Measurements from ENCODE around the gene EOLA1.
"Not testable (repeated sequence)": the region's sequence is repeated elsewhere in the genome, so short reads cannot be mapped to it uniquely, and the experiment has no call there.

Gene EOLA1

GRCh38 chrX:149540621-149541520, at the start of gene EOLA1:
TSS of gene EOLA1 (plus strand) at chrX:149541012. CDS start at chrX:149545631, 4,619 bp downstream.
- peak; percentile 72 to 84 for DNase-seq (ENCODE audit: low read depth in 2 of 2, low spot score in 1 of 2)

- no peak for DNase-seq (ENCODE audit: low read depth in 2 of 2, low spot score in 1 of 2)
These were observed 49.0 kb upstream of the EOLA1 start for GRCh38 chrX:149491812-149492211.

- DNase-seq (ENCODE audit: low read depth in 2 of 2, low spot score in 1 of 2): no peak
These were observed 46.9 kb upstream of the EOLA1 start for GRCh38 chrX:149493567-149494562.

GRCh38 chrX:149494844-149495565, 45.8 kb upstream of the EOLA1 start:
- DNase-seq (ENCODE audit: low read depth in 2 of 2, low spot score in 1 of 2): no peak

- DNase-seq (ENCODE audit: low read depth in 2 of 2, low spot score in 1 of 2): no peak
These were observed 45.2 kb upstream of the EOLA1 start for GRCh38 chrX:149495573-149496071.

GRCh38 chrX:149497054-149497453, 43.8 kb upstream of the EOLA1 start:
- DNase-seq (ENCODE audit: low read depth in 2 of 2, low spot score in 1 of 2): no peak

GRCh38 chrX:149497626-149498025, 43.2 kb upstream of the EOLA1 start:
- DNase-seq (ENCODE audit: low read depth in 2 of 2, low spot score in 1 of 2): no peak

GRCh38 chrX:149498767-149499166, 42.0 kb upstream of the EOLA1 start:
- DNase-seq (ENCODE audit: low read depth in 2 of 2, low spot score in 1 of 2): no peak

- no peak for DNase-seq (ENCODE audit: low read depth in 2 of 2, low spot score in 1 of 2)
These were observed 41.0 kb upstream of the EOLA1 start for GRCh38 chrX:149499766-149500165.

GRCh38 chrX:149502923-149503322, 37.9 kb upstream of the EOLA1 start:
- not testable (repeated sequence) for DNase-seq (ENCODE audit: low read depth in 2 of 2, low spot score in 1 of 2)

- not testable (repeated sequence) for DNase-seq (ENCODE audit: low read depth in 2 of 2, low spot score in 1 of 2)
These were observed 37.4 kb upstream of the EOLA1 start for GRCh38 chrX:149503446-149503845.

- DNase-seq (ENCODE audit: low read depth in 2 of 2, low spot score in 1 of 2): no peak
These were observed 36.4 kb upstream of the EOLA1 start for GRCh38 chrX:149504226-149504914.

- DNase-seq (ENCODE audit: low read depth in 2 of 2, low spot score in 1 of 2): peak; percentile 57 to 73
These were observed 35.7 kb upstream of the EOLA1 start, which contains the start of gene IDS for GRCh38 chrX:149504915-149505651. TSS of gene IDS (minus strand) at chrX:149505306. CDS start at chrX:149505137, 169 bp downstream.

- DNase-seq (ENCODE audit: low read depth in 2 of 2, low spot score in 1 of 2): no peak
These were observed 35.1 kb upstream of the EOLA1 start for GRCh38 chrX:149505671-149506070.

- no peak for DNase-seq (ENCODE audit: low read depth in 2 of 2, low spot score in 1 of 2)
These were observed 34.5 kb upstream of the EOLA1 start for GRCh38 chrX:149506349-149506748.

- DNase-seq (ENCODE audit: low read depth in 2 of 2, low spot score in 1 of 2): no peak
These were observed 32.3 kb upstream of the EOLA1 start for GRCh38 chrX:149508467-149508866.

- DNase-seq (ENCODE audit: low read depth in 2 of 2, low spot score in 1 of 2): no peak
These were observed 30.4 kb upstream of the EOLA1 start for GRCh38 chrX:149510386-149510785.

GRCh38 chrX:149511081-149511480, 29.7 kb upstream of the EOLA1 start:
- DNase-seq (ENCODE audit: low read depth in 2 of 2, low spot score in 1 of 2): no peak

- DNase-seq (ENCODE audit: low read depth in 2 of 2, low spot score in 1 of 2): no peak
These were observed 28.5 kb upstream of the EOLA1 start for GRCh38 chrX:149512225-149512885.
